HepG2 (cell line): Measurements from ENCODE around the gene PLAA. TPM values are rescaled to one million over a fixed set of nuclear protein-coding genes. Genes with fewer than 3 reads are reported as not detected.

Source experiments
- ATAC-seq: fragments of 200-7000 bp; cut with Tn5 transposase; 3 replicates; pipeline ENCODE4 v1.9.1; 2020; ENCODE audit warnings: mild to moderate bottlenecking, moderate library complexity
- BruUV-seq: library from RNA; stranded (reverse); fragments of 400-500 nt; replicated peaks from 2 replicates; lab custom pipeline; 2021; lab: Mats Ljungman, UMichigan
- CTCF ChIA-PET: fragments of 300-600 bp; formaldehyde crosslinking; extraction: SDS; loops from one replicate; lab custom pipeline; 2021; ENCODE audit warnings: low total read pairs, inconsistent platforms, low intra/inter-chr PET ratio; lab: Yijun Ruan, JAX
- POLR2A ChIA-PET: fragments of 350-600 bp; sonication (Branson Sonifier 250); formaldehyde crosslinking; loops from one replicate; lab custom pipeline; 2020; ENCODE audit warnings: antibody characterized with exemption, inconsistent platforms; lab: Yijun Ruan, JAX
- DNase-seq: peaks from one replicate; pipeline ENCODE4 v3.0.0-alpha.2; 2015; ENCODE audit warnings: low spot score
- FAIRE-seq: peaks from 3 replicates; lab custom pipeline; 2011; peaks lifted over from hg19 to GRCh38; lab: Jason Lieb, UNC
- H2AFZ ChIP-seq: one replicate; pipeline ENCODE4 v1.6.1; 2011; ENCODE audit warnings: low read length, inconsistent platforms
- H3K27ac ChIP-seq: fragments of 300-600 bp; 3 replicates; pipeline ENCODE4 v1.8.0; 2011; ENCODE audit warnings: mixed run types, mild to moderate bottlenecking, mixed read lengths, low read length, inconsistent platforms; ENCODE audit not compliant: insufficient read depth; ENCODE audit errors: extremely low read length
- H3K27me3 ChIP-seq, 2 experiments: fragments of 200-600 bp in 1 of 2; 2 replicates in 1 of 2; 3 replicates in 1 of 2; pipeline versions ENCODE4 v1.6.0 to v1.8.0; 2011; ENCODE audit warnings: low read length in 2 of 2, mild to moderate bottlenecking in 2 of 2, moderate library complexity in 2 of 2, inconsistent platforms in 1 of 2; ENCODE audit not compliant: insufficient read depth in 2 of 2, control insufficient read depth in 1 of 2
- H3K36me3 ChIP-seq, 2 experiments: fragments of 200-600 bp in 1 of 2; replicated peaks in 1 of 2; 2 replicates in 1 of 2; 3 replicates in 1 of 2; pipeline versions ENCODE4 v1.5.1 to v1.8.0; 2011; ENCODE audit warnings: low read length in 2 of 2, inconsistent platforms in 1 of 2; ENCODE audit not compliant: insufficient read depth in 2 of 2, control insufficient read depth in 1 of 2
- H3K4me1 ChIP-seq: 2 replicates; pipeline ENCODE4 v1.5.1; 2012; ENCODE audit warnings: low read length, inconsistent platforms; ENCODE audit not compliant: insufficient read depth
- H3K4me2 ChIP-seq: 2 replicates; pipeline ENCODE4 v1.6.0; 2011; ENCODE audit warnings: low read depth, low read length, inconsistent platforms
- H3K4me3 ChIP-seq, 3 experiments: fragments of 200-600 bp in 1 of 3; sonication (generic), shearing (Covaris generic) in 1 of 3; replicated peaks in 1 of 3; 2 replicates each; pipeline ENCODE4 v1.5.1; 2011 to 2016; ENCODE audit warnings: low read length in 3 of 3, inconsistent platforms in 2 of 3, low read depth in 2 of 3, mild to moderate bottlenecking in 2 of 3, control low read depth in 1 of 3, mixed read lengths in 1 of 3; ENCODE audit not compliant: insufficient read depth in 1 of 3
- H3K79me2 ChIP-seq: one replicate; pipeline ENCODE4 v1.6.1; 2011; ENCODE audit warnings: low read length, inconsistent platforms; ENCODE audit not compliant: insufficient read depth
- H3K9ac ChIP-seq: 2 replicates; pipeline ENCODE4 v1.6.0; 2011; ENCODE audit warnings: mild to moderate bottlenecking, low read depth, low read length, inconsistent platforms; ENCODE audit not compliant: insufficient read depth
- H3K9me3 ChIP-seq: 2 replicates; pipeline ENCODE4 v1.5.1; 2012; ENCODE audit warnings: mild to moderate bottlenecking, low read length
- H4K20me1 ChIP-seq: 2 replicates; pipeline ENCODE4 v1.6.0; 2011; ENCODE audit warnings: inconsistent platforms, mild to moderate bottlenecking, low read length, moderate library complexity; ENCODE audit not compliant: insufficient read depth
- ARNT ChIP-seq: fragments of 450-650 bp; IDR thresholded peaks from 2 replicates; pipeline ENCODE4 v1.6.1; 2017
- EHMT2 ChIP-seq: fragments of 200-600 bp; sonication (generic); IDR thresholded peaks from 2 replicates; pipeline ENCODE4 v1.7.0; 2017; ENCODE audit warnings: antibody characterized with exemption, low read depth, low read length, borderline replicate concordance
- HHEX ChIP-seq: IDR thresholded peaks from 2 replicates; pipeline ENCODE4 v1.6.1; 2016; ENCODE audit warnings: control low read depth
- MTA3 ChIP-seq: sonication (generic); formaldehyde crosslinking; IDR thresholded peaks from 2 replicates; pipeline ENCODE4 v1.4.0; 2020; ENCODE audit warnings: missing genetic modification reagents
- NCOA5 ChIP-seq: sonication (generic); formaldehyde crosslinking; IDR thresholded peaks from 2 replicates; pipeline ENCODE4 v1.4.0; 2020; ENCODE audit warnings: missing genetic modification reagents
- PAWR ChIP-seq: sonication (generic); formaldehyde crosslinking; IDR thresholded peaks from 2 replicates; pipeline ENCODE4 v1.4.0; 2020; ENCODE audit warnings: missing genetic modification reagents, mild to moderate bottlenecking, borderline replicate concordance
- PPARG ChIP-seq: conservative IDR thresholded peaks from 2 replicates; pipeline ENCODE4 v1.6.1; 2016; ENCODE audit warnings: missing biosample characterization, missing genetic modification reagents
- U2AF1 ChIP-seq: fragments of 200-400 bp; formaldehyde crosslinking; optimal IDR thresholded peaks from 2 replicates; pipeline ENCODE3; 2017; ENCODE audit warnings: mild to moderate bottlenecking, low read depth, low read length
- ZMYM2 ChIP-seq: sonication (generic); formaldehyde crosslinking; IDR thresholded peaks from 2 replicates; pipeline ENCODE4 v1.8.0; 2022; ENCODE audit warnings: mild to moderate bottlenecking, missing genetic modification reagents
- WGBS: methylation state at CpG from one replicate; pipeline ENCODE4 v1.1.6; 2017; ENCODE audit warnings: low lambda C conversion rate; 5-methylcytosine and 5-hydroxymethylcytosine counted together
- in situ Hi-C: cut with HindIII; loops from 2 replicates; pipeline ENCODE4 v1.10.0; 2017; ENCODE audit warnings: low pct_unique_long_range_greater_than_20kb; ENCODE audit not compliant: extremely low pct_ligation_motif_present
- intact Hi-C: fragments of 100-400 bp; cut with micrococcal nuclease; formaldehyde crosslinking; loops from one replicate; pipeline ENCODE4 v1.10.0; 2022; ENCODE audit not compliant: unreplicated experiment
- polyA plus RNA-seq, 8 experiments: library from polyadenylated mRNA; depleted of rRNA in 3 of 8; stranded (reverse) in 7 of 8; unstranded in 1 of 8; fragments of >200 nt; fragmentation: Illumina TruSeq in 4 of 8; extraction: Trizol in 4 of 8; gene quantifications; 2 replicates each; pipeline versions ENCODE4 v1.2.1 to v1.2.3, GENCODE V29; 2011 to 2016; ENCODE audit warnings: low read depth in 4 of 8, missing spikeins in 1 of 8, mixed read lengths in 1 of 8; ENCODE audit not compliant: insufficient read depth in 1 of 8
- total RNA-seq, 5 experiments: library from RNA; depleted of rRNA; stranded (reverse); fragments of >200 nt; fragmentation: Illumina TruSeq; extraction: Trizol; gene quantifications; 2 replicates each; pipeline ENCODE4 v1.2.3, GENCODE V29; 2016; ENCODE audit warnings: low read depth in 1 of 5
- TF ChIP-seq, protein P1 (sequence below): sonication (generic); formaldehyde crosslinking; conservative IDR thresholded peaks from 2 replicates; pipeline ENCODE4 v1.8.1; 2023; ENCODE audit warnings: missing genetic modification reagents
- TF ChIP-seq, protein P2 (sequence below): sonication (generic); formaldehyde crosslinking; IDR thresholded peaks from 2 replicates; pipeline ENCODE4 v1.5.0; 2020; ENCODE audit warnings: mild to moderate bottlenecking, missing genetic modification reagents
- TF ChIP-seq, protein P3 (sequence below): sonication (generic); formaldehyde crosslinking; IDR thresholded peaks from 2 replicates; pipeline ENCODE4 v1.9.0; 2022; ENCODE audit warnings: low read depth, missing genetic modification reagents
- TF ChIP-seq, protein P4 (sequence below): sonication (generic); formaldehyde crosslinking; IDR thresholded peaks from 2 replicates; pipeline ENCODE4 v1.5.1; 2020; ENCODE audit warnings: missing genetic modification reagents, mild to moderate bottlenecking, borderline replicate concordance
- TF ChIP-seq, protein P5 (sequence below): sonication (generic); formaldehyde crosslinking; IDR thresholded peaks from 2 replicates; pipeline ENCODE4 v1.5.1; 2020; ENCODE audit warnings: mild to moderate bottlenecking, missing genetic modification reagents, borderline replicate concordance

PLAA gene
- total and polyA plus RNA-seq, 2 of the 13 experiments (the other 11 are each of a cell fraction or from before 2014, with no cell fraction given): 5.8 to 22.9 TPM

DNA sequence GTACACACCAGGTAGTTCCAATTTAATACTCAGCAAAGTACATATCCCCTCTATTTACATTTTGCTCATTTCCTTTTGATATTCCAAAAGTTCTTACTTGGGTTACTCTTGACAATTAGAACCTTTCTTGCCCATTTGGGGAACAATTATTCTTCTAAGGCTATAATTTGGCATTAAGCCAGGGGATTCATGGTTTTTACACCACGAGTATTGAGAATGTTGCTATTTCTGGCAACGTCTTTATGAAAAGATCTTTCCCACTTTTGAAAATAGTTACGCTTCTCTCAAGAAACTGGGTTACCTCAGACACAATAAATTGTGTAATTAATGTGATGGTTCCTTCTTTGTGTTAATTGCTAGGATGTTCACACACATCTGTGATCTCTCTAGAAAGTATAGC is 43.0 kb downstream of the PLAA start:
- WGBS: 98% methylated on average over 3 of the region's 3 CpGs
- Histone ChIP-seq H3K4me1 (no peaks in the 10 kb centered on the region), H3K4me3 (no peak overlapping the region), H3K79me2 (no peaks in the 10 kb centered on the region), H3K4me2 (no peak overlapping the region), H3K9me3 (no peaks in the 10 kb centered on the region), H3K27me3 (no peaks in the 10 kb centered on the region), H3K36me3 (peaks cover 4 to 9% of the 10 kb centered on the region in 2 experiments), H3K9ac (no peak overlapping the region), H3K27ac (no peak overlapping the region), H4K20me1 (no peaks in the 10 kb centered on the region)
- no TSS peak for BruUV-seq
- FAIRE-seq (no peak), DNase-seq (no peak), ATAC-seq (no peak)
- intact Hi-C loops: no loop called here
- TF ChIP-seq HHEX (CRISPR knock-in tag) (no peak), ARNT (no peak), EHMT2 (no peak), ZMYM2 (CRISPR knock-in tag) (no peak), NCOA5 (CRISPR knock-in tag) (no peak), U2AF1 (no peak), MTA3 (CRISPR knock-in tag) (no peak), PAWR (CRISPR knock-in tag) (no peak), PPARG (no peak)
- TF ChIP-seq, protein P1, sequence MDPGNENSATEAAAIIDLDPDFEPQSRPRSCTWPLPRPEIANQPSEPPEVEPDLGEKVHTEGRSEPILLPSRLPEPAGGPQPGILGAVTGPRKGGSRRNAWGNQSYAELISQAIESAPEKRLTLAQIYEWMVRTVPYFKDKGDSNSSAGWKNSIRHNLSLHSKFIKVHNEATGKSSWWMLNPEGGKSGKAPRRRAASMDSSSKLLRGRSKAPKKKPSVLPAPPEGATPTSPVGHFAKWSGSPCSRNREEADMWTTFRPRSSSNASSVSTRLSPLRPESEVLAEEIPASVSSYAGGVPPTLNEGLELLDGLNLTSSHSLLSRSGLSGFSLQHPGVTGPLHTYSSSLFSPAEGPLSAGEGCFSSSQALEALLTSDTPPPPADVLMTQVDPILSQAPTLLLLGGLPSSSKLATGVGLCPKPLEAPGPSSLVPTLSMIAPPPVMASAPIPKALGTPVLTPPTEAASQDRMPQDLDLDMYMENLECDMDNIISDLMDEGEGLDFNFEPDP (CRISPR knock-in tag): no peak
- TF ChIP-seq, protein P2, sequence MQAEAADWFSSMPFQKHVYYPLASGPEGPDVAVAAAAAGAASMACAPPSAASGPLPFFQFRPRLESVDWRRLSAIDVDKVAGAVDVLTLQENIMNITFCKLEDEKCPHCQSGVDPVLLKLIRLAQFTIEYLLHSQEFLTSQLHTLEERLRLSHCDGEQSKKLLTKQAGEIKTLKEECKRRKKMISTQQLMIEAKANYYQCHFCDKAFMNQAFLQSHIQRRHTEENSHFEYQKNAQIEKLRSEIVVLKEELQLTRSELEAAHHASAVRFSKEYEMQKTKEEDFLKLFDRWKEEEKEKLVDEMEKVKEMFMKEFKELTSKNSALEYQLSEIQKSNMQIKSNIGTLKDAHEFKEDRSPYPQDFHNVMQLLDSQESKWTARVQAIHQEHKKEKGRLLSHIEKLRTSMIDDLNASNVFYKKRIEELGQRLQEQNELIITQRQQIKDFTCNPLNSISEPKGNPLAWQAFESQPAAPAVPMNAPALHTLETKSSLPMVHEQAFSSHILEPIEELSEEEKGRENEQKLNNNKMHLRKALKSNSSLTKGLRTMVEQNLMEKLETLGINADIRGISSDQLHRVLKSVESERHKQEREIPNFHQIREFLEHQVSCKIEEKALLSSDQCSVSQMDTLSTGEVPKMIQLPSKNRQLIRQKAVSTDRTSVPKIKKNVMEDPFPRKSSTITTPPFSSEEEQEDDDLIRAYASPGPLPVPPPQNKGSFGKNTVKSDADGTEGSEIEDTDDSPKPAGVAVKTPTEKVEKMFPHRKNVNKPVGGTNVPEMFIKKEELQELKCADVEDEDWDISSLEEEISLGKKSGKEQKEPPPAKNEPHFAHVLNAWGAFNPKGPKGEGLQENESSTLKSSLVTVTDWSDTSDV: no peak
- TF ChIP-seq, protein P3, sequence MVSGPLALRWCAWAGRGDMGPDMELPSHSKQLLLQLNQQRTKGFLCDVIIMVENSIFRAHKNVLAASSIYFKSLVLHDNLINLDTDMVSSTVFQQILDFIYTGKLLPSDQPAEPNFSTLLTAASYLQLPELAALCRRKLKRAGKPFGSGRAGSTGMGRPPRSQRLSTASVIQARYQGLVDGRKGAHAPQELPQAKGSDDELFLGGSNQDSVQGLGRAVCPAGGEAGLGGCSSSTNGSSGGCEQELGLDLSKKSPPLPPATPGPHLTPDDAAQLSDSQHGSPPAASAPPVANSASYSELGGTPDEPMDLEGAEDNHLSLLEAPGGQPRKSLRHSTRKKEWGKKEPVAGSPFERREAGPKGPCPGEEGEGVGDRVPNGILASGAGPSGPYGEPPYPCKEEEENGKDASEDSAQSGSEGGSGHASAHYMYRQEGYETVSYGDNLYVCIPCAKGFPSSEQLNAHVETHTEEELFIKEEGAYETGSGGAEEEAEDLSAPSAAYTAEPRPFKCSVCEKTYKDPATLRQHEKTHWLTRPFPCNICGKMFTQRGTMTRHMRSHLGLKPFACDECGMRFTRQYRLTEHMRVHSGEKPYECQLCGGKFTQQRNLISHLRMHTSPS: no peak
- TF ChIP-seq, protein P4, sequence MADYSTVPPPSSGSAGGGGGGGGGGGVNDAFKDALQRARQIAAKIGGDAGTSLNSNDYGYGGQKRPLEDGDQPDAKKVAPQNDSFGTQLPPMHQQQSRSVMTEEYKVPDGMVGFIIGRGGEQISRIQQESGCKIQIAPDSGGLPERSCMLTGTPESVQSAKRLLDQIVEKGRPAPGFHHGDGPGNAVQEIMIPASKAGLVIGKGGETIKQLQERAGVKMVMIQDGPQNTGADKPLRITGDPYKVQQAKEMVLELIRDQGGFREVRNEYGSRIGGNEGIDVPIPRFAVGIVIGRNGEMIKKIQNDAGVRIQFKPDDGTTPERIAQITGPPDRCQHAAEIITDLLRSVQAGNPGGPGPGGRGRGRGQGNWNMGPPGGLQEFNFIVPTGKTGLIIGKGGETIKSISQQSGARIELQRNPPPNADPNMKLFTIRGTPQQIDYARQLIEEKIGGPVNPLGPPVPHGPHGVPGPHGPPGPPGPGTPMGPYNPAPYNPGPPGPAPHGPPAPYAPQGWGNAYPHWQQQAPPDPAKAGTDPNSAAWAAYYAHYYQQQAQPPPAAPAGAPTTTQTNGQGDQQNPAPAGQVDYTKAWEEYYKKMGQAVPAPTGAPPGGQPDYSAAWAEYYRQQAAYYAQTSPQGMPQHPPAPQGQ (CRISPR knock-in tag): no peak
- TF ChIP-seq, protein P5, sequence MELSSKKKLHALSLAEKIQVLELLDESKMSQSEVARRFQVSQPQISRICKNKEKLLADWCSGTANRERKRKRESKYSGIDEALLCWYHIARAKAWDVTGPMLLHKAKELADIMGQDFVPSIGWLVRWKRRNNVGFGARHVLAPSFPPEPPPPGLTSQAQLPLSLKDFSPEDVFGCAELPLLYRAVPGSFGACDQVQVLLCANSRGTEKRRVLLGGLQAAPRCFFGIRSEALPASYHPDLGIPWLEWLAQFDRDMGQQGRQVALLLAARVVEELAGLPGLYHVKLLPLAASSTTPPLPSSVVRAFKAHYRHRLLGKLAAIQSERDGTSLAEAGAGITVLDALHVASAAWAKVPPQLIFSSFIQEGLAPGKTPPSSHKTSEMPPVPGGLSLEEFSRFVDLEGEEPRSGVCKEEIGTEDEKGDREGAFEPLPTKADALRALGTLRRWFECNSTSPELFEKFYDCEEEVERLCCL (CRISPR knock-in tag): no peak
- TF ChIP-seq, all 625 proteins: peak for 0
- ChIA-PET CTCF (no interaction called here), POLR2A (no interaction called here)
- no peak overlapping the region for H2AFZ ChIP-seq
- in situ Hi-C loops: no loop called here
